ENCODE measurements around the gene ZC2HC1B. TPM values are rescaled to one million over a fixed set of nuclear protein-coding genes. Genes with fewer than 3 reads are reported as not detected.

ZC2HC1B gene
- polyA plus RNA-seq, 1 donor = not detected

Other genes with a start within 250 kb of the ZC2HC1B start
- 29.7 TPM for gene PHACTR2, start 186.5 kb upstream of the ZC2HC1B start, polyA plus RNA-seq (ENCODE audit: insufficient read length)
- gene LTV1, start 21.1 kb upstream of the ZC2HC1B start, polyA plus RNA-seq (ENCODE audit: insufficient read length) = 41.0 TPM
- gene PLAGL1, start 143.8 kb downstream of the ZC2HC1B start, polyA plus RNA-seq (ENCODE audit: insufficient read length) = 299 TPM
- 108 TPM for gene SF3B5, start 231.1 kb downstream of the ZC2HC1B start, polyA plus RNA-seq (ENCODE audit: insufficient read length)

All from forelimb muscle (tissue), 1 donor.